Mesendoderm (in vitro differentiated cells): ENCODE measurements around the gene LRRD1.
"Not testable (repeated sequence)": the region's sequence is repeated elsewhere in the genome, so short reads cannot be mapped to it uniquely, and the experiment has no call there.

ENCODE experiments used
- DNase-seq: peaks from one replicate; pipeline ENCODE4 v3.0.0; 2013
- H2AK5ac ChIP-seq: 2 replicates; pipeline ENCODE4 v1.6.1; 2013; ENCODE audit warnings: low read length, inconsistent platforms
- H2BK120ac ChIP-seq: 2 replicates; pipeline ENCODE4 v1.6.1; 2013; ENCODE audit warnings: low read depth, mild to moderate bottlenecking, low read length, moderate library complexity, mixed read lengths
- H2BK15ac ChIP-seq: replicated peaks from 2 replicates; pipeline ENCODE4 v1.6.1; 2013; ENCODE audit warnings: low read depth, mild to moderate bottlenecking, moderate library complexity
- H2BK5ac ChIP-seq: 2 replicates; pipeline ENCODE4 v1.6.1; 2013; ENCODE audit warnings: low read length, inconsistent platforms
- H3K18ac ChIP-seq: 2 replicates; pipeline ENCODE4 v1.6.1; 2013; ENCODE audit warnings: mild to moderate bottlenecking, low read length, mixed read lengths
- H3K23ac ChIP-seq: one replicate; pipeline ENCODE4 v1.6.1; 2013; ENCODE audit warnings: low read length
- H3K27ac ChIP-seq: 2 replicates; pipeline ENCODE4 v1.5.1; 2013; ENCODE audit warnings: low read depth, mild to moderate bottlenecking, inconsistent platforms, low read length, moderate library complexity
- H3K27me3 ChIP-seq: 2 replicates; pipeline ENCODE4 v1.6.1; 2013; ENCODE audit warnings: low read length, control low read depth, mild to moderate bottlenecking, inconsistent platforms; ENCODE audit not compliant: insufficient read depth, poor library complexity
- H3K36me3 ChIP-seq: 2 replicates; pipeline ENCODE4 v1.6.1; 2013; ENCODE audit warnings: low read length, inconsistent platforms; ENCODE audit not compliant: control insufficient read depth, insufficient read depth
- H3K4ac ChIP-seq: one replicate; pipeline ENCODE4 v1.6.1; 2013; ENCODE audit warnings: low read depth, mild to moderate bottlenecking, low read length, moderate library complexity
- H3K4me1 ChIP-seq: 2 replicates; pipeline ENCODE4 v1.6.1; 2013; ENCODE audit warnings: low read depth, low read length, inconsistent platforms; ENCODE audit not compliant: control insufficient read depth
- H3K4me2 ChIP-seq: 2 replicates; pipeline ENCODE4 v1.6.1; 2013; ENCODE audit warnings: low read length
- H3K4me3 ChIP-seq: 2 replicates; pipeline ENCODE4 v1.5.1; 2013; ENCODE audit warnings: mild to moderate bottlenecking, low read length
- H3K56ac ChIP-seq: one replicate; pipeline ENCODE4 v1.6.1; 2013; ENCODE audit warnings: low read length
- H3K79me1 ChIP-seq: 2 replicates; pipeline ENCODE4 v1.6.1; 2013; ENCODE audit warnings: low read length, inconsistent platforms
- H3K79me2 ChIP-seq: 2 replicates; pipeline ENCODE4 v1.6.1; 2013; ENCODE audit warnings: mild to moderate bottlenecking, low read length; ENCODE audit not compliant: control insufficient read depth, insufficient read depth
- H3K9ac ChIP-seq: 2 replicates; pipeline ENCODE4 v1.6.1; 2013; ENCODE audit warnings: low read length, inconsistent platforms
- H4K5ac ChIP-seq: one replicate; pipeline ENCODE4 v1.6.1; 2013; ENCODE audit warnings: low read length
- H4K8ac ChIP-seq: one replicate; pipeline ENCODE4 v1.6.1; 2013; ENCODE audit warnings: low read depth, mild to moderate bottlenecking, control low read depth, low read length, moderate library complexity
- WGBS: extraction: QIAGEN DNeasy Blood & Tissue Kit; methylation state at CpG from one replicate; pipeline ENCODE4 v1.1.7; 2013; ENCODE audit warnings: low lambda C conversion rate, missing lambda C conversion rate; ENCODE audit not compliant: insufficient coverage; ENCODE audit errors: extremely low coverage; 5-methylcytosine and 5-hydroxymethylcytosine counted together

Gene LRRD1

GRCh38 chr7:92177362-92177761 is 1.6 kb downstream of the LRRD1 start:
- Histone ChIP-seq H3K4me3 (no peak overlapping the region), H3K36me3 (no peaks in the 10 kb centered on the region), H2BK120ac (no peak overlapping the region), H3K27ac (no peak overlapping the region), H2AK5ac (no peak overlapping the region), H3K9ac (no peak overlapping the region), H3K4me2 (no peak overlapping the region), H3K23ac (no peak overlapping the region), H4K5ac (no peak overlapping the region), H2BK5ac (no peak overlapping the region), H3K79me1 (no peaks in the 10 kb centered on the region), H3K4me1 (no peaks in the 10 kb centered on the region), H3K56ac (no peak overlapping the region), H3K18ac (no peak overlapping the region), H2BK15ac (no peak overlapping the region), H4K8ac (no peak overlapping the region), H3K4ac (no peak overlapping the region), H3K79me2 (no peaks in the 10 kb centered on the region), H3K27me3 (no peaks in the 10 kb centered on the region)
- DNase-seq: no peak

- WGBS: no CpG with 5 or more reads among the region's 2 CpGs
- H4K5ac ChIP-seq, H3K27me3 ChIP-seq, H3K4me1 ChIP-seq, H2BK15ac ChIP-seq, H4K8ac ChIP-seq, H3K9ac ChIP-seq, H2AK5ac ChIP-seq, H3K23ac ChIP-seq, H2BK120ac ChIP-seq, H3K79me2 ChIP-seq, H3K36me3 ChIP-seq, H3K4me3 ChIP-seq, H2BK5ac ChIP-seq, H3K18ac ChIP-seq, H3K4me2 ChIP-seq, H3K27ac ChIP-seq, H3K79me1 ChIP-seq, H3K4ac ChIP-seq, H3K56ac ChIP-seq, DNase-seq: not testable (repeated sequence)
These were observed 9.4 kb downstream of the LRRD1 start for GRCh38 chr7:92169529-92169928.

- Histone ChIP-seq H3K79me1 (no peaks in the 10 kb centered on the region), H2BK5ac (no peak overlapping the region), H3K4me1 (no peaks in the 10 kb centered on the region), H3K4me3 (no peak overlapping the region), H3K4ac (no peak overlapping the region), H3K9ac (no peak overlapping the region), H3K27ac (no peak overlapping the region), H3K18ac (no peak overlapping the region), H4K8ac (no peak overlapping the region), H2AK5ac (no peak overlapping the region), H3K79me2 (no peaks in the 10 kb centered on the region), H2BK120ac (no peak overlapping the region), H3K23ac (no peak overlapping the region), H3K4me2 (no peak overlapping the region), H3K56ac (no peak overlapping the region), H3K27me3 (no peaks in the 10 kb centered on the region), H4K5ac (no peak overlapping the region), H2BK15ac (no peak overlapping the region), H3K36me3 (no peaks in the 10 kb centered on the region)
- no peak for DNase-seq
- WGBS: no CpG with 5 or more reads among the region's 1 CpG
These were observed 17.7 kb downstream of the LRRD1 start for GRCh38 chr7:92161271-92161670.

GRCh38 chr7:92158660-92159575 is 20.0 kb downstream of the LRRD1 start:
- Histone ChIP-seq H3K23ac (no peak overlapping the region), H3K56ac (no peak overlapping the region)

GRCh38 chr7:92156990-92157389 is 22.0 kb downstream of the LRRD1 start:
- H3K23ac ChIP-seq: no peak overlapping the region
- H3K4ac ChIP-seq: no peak overlapping the region
- no peak overlapping the region for H2BK5ac ChIP-seq
- H3K9ac ChIP-seq: no peak overlapping the region
- no peak overlapping the region for H4K8ac ChIP-seq
- H4K5ac ChIP-seq: no peak overlapping the region
- no peak overlapping the region for H3K27ac ChIP-seq
- H3K27me3 ChIP-seq: no peaks in the 10 kb centered on the region
- no peak overlapping the region for H3K18ac ChIP-seq
- H3K79me2 ChIP-seq: no peaks in the 10 kb centered on the region
- H3K36me3 ChIP-seq: no peaks in the 10 kb centered on the region
- no peak overlapping the region for H3K4me2 ChIP-seq
- no peaks in the 10 kb centered on the region for H3K4me1 ChIP-seq
- H3K79me1 ChIP-seq: no peaks in the 10 kb centered on the region
- H2BK120ac ChIP-seq: no peak overlapping the region
- H3K56ac ChIP-seq: no peak overlapping the region
- H2AK5ac ChIP-seq: no peak overlapping the region
- H2BK15ac ChIP-seq: no peak overlapping the region
- DNase-seq: no peak
- H3K4me3 ChIP-seq: no peak overlapping the region

More at GRCh38 chr7:92158660-92159575, 20.0 kb downstream of the LRRD1 start:
- no peak for DNase-seq
- Histone ChIP-seq H3K27me3 (no peaks in the 10 kb centered on the region), H4K8ac (no peak overlapping the region), H3K36me3 (no peaks in the 10 kb centered on the region), H3K9ac (no peak overlapping the region), H3K4me2 (no peak overlapping the region), H3K4ac (no peak overlapping the region), H3K27ac (no peak overlapping the region), H2BK120ac (no peak overlapping the region), H3K4me3 (no peak overlapping the region), H3K79me2 (no peaks in the 10 kb centered on the region), H3K18ac (no peak overlapping the region), H3K79me1 (no peaks in the 10 kb centered on the region), H3K4me1 (no peaks in the 10 kb centered on the region), H2BK15ac (no peak overlapping the region), H4K5ac (no peak overlapping the region), H2BK5ac (no peak overlapping the region), H2AK5ac (no peak overlapping the region)
- no CpG with 5 or more reads among the region's 3 CpGs for WGBS
